Esophagus squamous epithelium (tissue), 5 donors: ENCODE results near the gene MSL3B.

Source experiments
- DNase-seq: peaks from one replicate; lab custom pipeline; 2025; lab: John Stamatoyannopoulos, UW
- H3K27ac ChIP-seq, 4 donors: fragments of 200-600 bp; sonication (generic); one replicate each; pipeline ENCODE4 v1.5.1; 2016 to 2019; ENCODE audit warnings: mild to moderate bottlenecking in 1 of 4
- H3K27me3 ChIP-seq, 4 donors: fragments of 200-600 bp; sonication (generic); 1 replicate in 3 of 4; 2 replicates in 1 of 4; pipeline versions ENCODE4 v1.5.1 to v1.6.0; 2017 to 2021; ENCODE audit warnings: antibody characterized with exemption in 1 of 4
- H3K36me3 ChIP-seq, 3 donors: fragments of 200-600 bp; sonication (generic); one replicate each; pipeline ENCODE4 v1.5.1; 2016 to 2019
- H3K4me1 ChIP-seq, 3 donors: fragments of 200-600 bp; sonication (generic); one replicate each; pipeline ENCODE4 v1.5.1; 2017 to 2019
- H3K4me3 ChIP-seq, 4 donors: fragments of 200-600 bp; sonication (generic); 1 replicate in 3 of 4; 2 replicates in 1 of 4; pipeline ENCODE4 v1.5.1; 2016 to 2019; ENCODE audit warnings: mild to moderate bottlenecking in 2 of 4, moderate library complexity in 1 of 4
- H3K9me3 ChIP-seq, 3 donors: fragments of 200-600 bp; sonication (generic); one replicate each; pipeline ENCODE4 v1.5.1; 2016 to 2019
- POLR2A ChIP-seq, 4 donors: fragments of 450-650 bp; IDR thresholded peaks; one replicate each; pipeline ENCODE4 v1.6.1; 2017; ENCODE audit warnings: antibody characterized with exemption in 4 of 4, mild to moderate bottlenecking in 4 of 4, moderate library complexity in 3 of 4
- WGBS, 2 donors: methylation state at CpG; one replicate each; pipeline ENCODE4 v1.1.5; 2018; 5-methylcytosine and 5-hydroxymethylcytosine counted together
- intact Hi-C: fragments of 100-400 bp; cut with DNase I; formaldehyde crosslinking; loops from one replicate; pipeline ENCODE4 v1.15.0; 2022
- TF ChIP-seq, protein P1 (sequence below), 6 experiments: fragments of 450-650 bp in 4 of 6; fragments of 200-600 bp in 2 of 6; sonication (generic) in 2 of 6; IDR thresholded peaks; one replicate each; pipeline ENCODE4 v1.5.1; 2016 to 2019; ENCODE audit warnings: antibody characterized with exemption in 6 of 6, mild to moderate bottlenecking in 4 of 6, moderate library complexity in 4 of 6
- donor health status: DM: yes; HTN: yes; CAD: no.

MSL3B gene

DNA sequence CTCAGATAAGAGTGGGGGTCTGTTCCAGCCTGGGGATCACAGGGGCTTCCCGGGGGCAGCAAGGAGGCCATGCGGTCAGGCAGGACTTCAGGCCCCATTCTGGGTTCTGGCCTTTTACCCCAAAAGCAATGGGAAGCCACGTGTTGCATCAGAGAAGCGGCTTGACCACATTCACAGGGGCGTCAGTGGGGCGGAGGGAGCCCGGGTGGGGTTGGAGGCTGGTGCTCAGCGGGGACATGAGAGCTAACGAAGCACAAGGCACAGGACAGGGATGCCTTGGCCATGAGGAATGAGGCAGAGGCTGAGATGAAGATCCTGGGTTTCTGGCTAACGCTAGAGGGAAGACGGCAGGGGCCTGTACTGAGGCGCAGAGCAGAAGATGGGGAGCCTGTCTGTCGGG lies 19.9 kb downstream of the MSL3B start:
- H3K4me3 ChIP-seq = no peak overlapping the region

DNA sequence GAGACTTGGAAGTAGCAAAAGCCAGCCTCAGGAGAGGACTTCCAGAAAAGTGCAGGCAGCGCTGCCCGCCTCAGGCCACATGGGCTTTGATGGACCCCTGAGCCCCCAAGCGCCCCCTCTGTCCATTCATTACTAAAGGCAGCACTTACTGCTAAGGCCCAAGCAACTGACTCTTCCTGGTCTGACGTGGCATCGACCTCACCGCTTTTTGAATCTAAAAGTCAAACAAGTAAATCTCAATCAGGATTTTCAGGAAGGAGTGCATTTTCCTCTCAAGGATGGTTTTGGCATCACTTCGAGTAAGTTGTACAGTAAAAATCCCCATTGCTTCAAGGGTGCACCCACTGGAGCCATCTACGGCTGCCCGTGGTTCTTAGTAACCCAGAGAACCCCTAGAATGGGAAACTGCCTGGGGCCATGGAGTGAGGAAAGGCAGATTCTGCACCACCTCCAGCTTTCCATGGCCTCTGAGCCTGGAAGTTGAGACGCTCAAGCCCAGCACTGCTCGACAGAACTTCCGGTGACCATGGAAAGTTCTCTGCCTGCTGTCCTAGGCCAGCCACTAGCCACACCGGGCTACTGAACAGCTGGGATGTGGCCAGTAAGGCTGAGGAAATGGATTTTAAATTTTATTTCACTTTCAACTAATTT lies 20.8 kb downstream of the MSL3B start:
- Histone ChIP-seq H3K9me3 (no peaks in the 10 kb centered on the region), H3K36me3 (peaks cover 0 to 62% (median 0%) of the 10 kb centered on the region in 3 donors), H3K27ac (no peak overlapping the region), H3K27me3 (no peaks in the 10 kb centered on the region), H3K4me3 (no peak overlapping the region), H3K4me1 (peaks cover 0 to 4% (median 0%) of the 10 kb centered on the region in 3 donors)
- TF ChIP-seq, protein P1, sequence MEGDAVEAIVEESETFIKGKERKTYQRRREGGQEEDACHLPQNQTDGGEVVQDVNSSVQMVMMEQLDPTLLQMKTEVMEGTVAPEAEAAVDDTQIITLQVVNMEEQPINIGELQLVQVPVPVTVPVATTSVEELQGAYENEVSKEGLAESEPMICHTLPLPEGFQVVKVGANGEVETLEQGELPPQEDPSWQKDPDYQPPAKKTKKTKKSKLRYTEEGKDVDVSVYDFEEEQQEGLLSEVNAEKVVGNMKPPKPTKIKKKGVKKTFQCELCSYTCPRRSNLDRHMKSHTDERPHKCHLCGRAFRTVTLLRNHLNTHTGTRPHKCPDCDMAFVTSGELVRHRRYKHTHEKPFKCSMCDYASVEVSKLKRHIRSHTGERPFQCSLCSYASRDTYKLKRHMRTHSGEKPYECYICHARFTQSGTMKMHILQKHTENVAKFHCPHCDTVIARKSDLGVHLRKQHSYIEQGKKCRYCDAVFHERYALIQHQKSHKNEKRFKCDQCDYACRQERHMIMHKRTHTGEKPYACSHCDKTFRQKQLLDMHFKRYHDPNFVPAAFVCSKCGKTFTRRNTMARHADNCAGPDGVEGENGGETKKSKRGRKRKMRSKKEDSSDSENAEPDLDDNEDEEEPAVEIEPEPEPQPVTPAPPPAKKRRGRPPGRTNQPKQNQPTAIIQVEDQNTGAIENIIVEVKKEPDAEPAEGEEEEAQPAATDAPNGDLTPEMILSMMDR (IDR thresholded peaks at IDR 0.05) = no peak
- TF ChIP-seq POLR2A (IDR thresholded peaks at IDR 0.05) = no peak
- intact Hi-C loops = no loop called here
- DNase-seq = no peak
- 95% methylated on average over 10 to 11 of the region's 13 CpGs for WGBS, 2 donors

More for the DNA sequence above, 19.9 kb downstream of the MSL3B start:
- Histone ChIP-seq H3K4me1 (peaks cover 0 to 14% (median 0%) of the 10 kb centered on the region in 3 donors), H3K36me3 (peaks cover 0 to 54% (median 0%) of the 10 kb centered on the region in 3 donors), H3K27me3 (no peaks in the 10 kb centered on the region), H3K27ac (no peak overlapping the region), H3K9me3 (no peaks in the 10 kb centered on the region)
- 94 to 100% methylated on average over 3 to 7 of the region's 13 CpGs for WGBS, 2 donors
- TF ChIP-seq POLR2A (IDR thresholded peaks at IDR 0.05) = no peak
- TF ChIP-seq, protein P1 (IDR thresholded peaks at IDR 0.05) = no peak
- intact Hi-C loops = no loop called here
- DNase-seq = no peak

DNA sequence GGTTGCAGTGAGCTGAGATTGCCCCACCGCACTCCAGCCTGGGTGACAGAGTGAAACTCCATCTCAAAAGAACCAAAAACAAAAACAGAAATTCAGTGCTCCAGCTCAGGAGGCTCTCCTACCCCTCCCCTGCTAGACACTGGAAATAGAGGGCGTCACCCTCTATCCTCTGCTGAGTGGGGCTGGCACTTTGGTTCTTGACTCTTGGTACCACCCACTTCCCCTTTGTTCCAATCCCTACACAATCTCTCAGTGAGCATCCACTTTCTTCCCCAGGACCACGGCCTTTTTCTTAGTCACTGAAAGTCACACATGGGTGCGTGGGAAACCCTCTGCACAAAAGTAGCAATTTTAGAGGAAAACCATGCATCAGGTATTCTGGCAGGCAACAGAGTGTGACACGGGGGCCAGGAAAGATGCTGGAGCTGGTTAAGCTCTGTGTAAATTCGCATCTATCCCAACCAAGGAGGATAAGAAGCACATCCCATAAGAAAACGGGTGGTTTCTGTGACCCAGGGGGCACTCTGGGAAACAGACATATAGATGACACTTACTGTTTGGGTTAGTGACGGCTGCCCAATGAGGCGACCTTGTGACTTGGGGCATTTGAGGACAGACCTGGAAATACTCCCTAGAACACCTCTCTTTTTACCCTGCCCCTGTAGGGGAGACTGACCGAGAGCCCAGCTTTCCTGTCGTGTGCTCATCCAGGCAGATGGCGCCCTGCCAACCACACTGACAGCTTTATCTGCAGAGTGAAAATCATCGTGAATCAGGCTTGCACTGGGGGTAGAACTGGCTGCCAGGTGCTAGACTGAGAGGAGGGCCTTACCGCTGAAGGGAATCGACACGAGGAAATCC lies 21.6 kb downstream of the MSL3B start:
- intact Hi-C loops = no loop called here
- Histone ChIP-seq H3K4me1 (no peaks in the 10 kb centered on the region), H3K27ac (no peak overlapping the region), H3K36me3 (peaks cover 0 to 69% (median 0%) of the 10 kb centered on the region in 3 donors), H3K4me3 (no peak overlapping the region), H3K27me3 (no peaks in the 10 kb centered on the region), H3K9me3 (no peaks in the 10 kb centered on the region)
- WGBS, 2 donors = 79 to 84% methylated on average over 9 to 11 of the region's 16 CpGs
- TF ChIP-seq, protein P1 (IDR thresholded peaks at IDR 0.05) = no peak
- no peak for TF ChIP-seq POLR2A (IDR thresholded peaks at IDR 0.05)
- no peak for DNase-seq

DNA sequence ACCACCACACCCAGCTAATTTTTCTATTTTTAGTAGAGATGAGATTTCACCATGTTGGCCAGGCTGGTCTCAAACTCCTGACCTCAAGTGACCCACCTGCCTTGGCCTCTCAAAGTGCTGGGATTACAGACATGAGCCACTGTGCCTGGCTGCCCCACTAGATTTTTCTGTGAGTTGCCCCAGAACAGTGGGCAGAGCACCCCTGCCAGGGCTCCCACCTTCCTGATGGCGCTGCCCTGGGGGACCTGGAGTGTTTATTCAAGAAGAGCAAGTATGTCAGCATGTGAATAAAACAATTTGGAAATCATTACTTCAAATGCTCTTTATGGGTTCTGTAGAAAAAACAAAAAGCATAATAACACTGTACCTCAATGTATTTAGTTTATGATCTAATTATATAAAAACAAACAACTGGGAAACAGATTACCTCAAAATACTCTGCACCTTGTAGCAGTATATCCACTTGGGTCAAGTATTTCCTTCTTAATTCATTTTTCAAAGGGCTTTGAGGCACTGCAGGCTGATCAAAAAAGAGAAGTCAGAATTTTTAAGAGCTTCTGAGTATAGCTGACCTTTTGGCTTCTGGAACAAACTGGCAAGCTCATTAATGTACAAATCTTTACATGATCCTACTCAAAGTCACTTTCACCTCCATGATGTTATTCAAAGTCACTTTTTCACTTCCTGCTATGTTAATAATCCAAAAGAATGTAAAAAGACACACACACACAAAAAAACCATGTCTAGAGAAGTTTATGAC lies 22.7 kb downstream of the MSL3B start:
- peaks cover 0 to 79% (median 0%) of the 10 kb centered on the region in 3 donors for H3K36me3 ChIP-seq
- TF ChIP-seq POLR2A (IDR thresholded peaks at IDR 0.05) = no peak
- H3K4me1 ChIP-seq = no peaks in the 10 kb centered on the region
- no peaks in the 10 kb centered on the region for H3K9me3 ChIP-seq
- DNase-seq = no peak
- no peak overlapping the region for H3K27ac ChIP-seq
- 100% methylated on average over 1 of the region's 1 CpG for WGBS, 2 donors
- intact Hi-C loops = no loop called here
- no peak overlapping the region for H3K4me3 ChIP-seq
- no peaks in the 10 kb centered on the region for H3K27me3 ChIP-seq

DNA sequence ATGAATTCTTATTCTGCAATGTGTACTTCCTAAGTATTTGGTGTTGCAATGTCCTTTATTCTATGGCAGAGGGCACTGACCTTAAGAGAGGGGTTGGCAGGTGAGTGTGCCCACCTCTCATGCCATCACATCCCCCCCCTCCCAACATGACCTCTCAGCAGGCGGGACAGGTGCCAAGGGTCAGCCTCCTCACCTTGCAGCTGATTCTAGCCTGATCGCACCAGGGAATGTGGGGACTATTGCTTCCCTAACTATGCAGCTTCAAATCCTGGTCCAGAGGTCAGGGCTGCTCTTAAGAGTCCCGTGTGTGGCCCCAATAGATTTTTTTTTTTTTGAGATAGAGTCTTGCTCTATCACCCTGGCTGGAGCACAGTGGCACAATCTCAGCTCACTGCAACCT lies 23.4 kb downstream of the MSL3B start:
- H3K27me3 ChIP-seq = no peaks in the 10 kb centered on the region
- H3K36me3 ChIP-seq = peaks cover 0 to 78% (median 0%) of the 10 kb centered on the region in 3 donors
- DNase-seq = no peak
- H3K4me3 ChIP-seq = no peak overlapping the region
- no peak overlapping the region for H3K27ac ChIP-seq
- no peaks in the 10 kb centered on the region for H3K9me3 ChIP-seq
- intact Hi-C loops = no loop called here
- WGBS, 2 donors = 63 to 91% methylated on average over 1 to 3 of the region's 3 CpGs
- TF ChIP-seq, protein P1 (IDR thresholded peaks at IDR 0.05) = no peak
- no peak for TF ChIP-seq POLR2A (IDR thresholded peaks at IDR 0.05)
- H3K4me1 ChIP-seq = no peaks in the 10 kb centered on the region
